GM12865 (cell line): ENCODE results near the gene RASAL1.

ENCODE experiments used
- DNase-seq: peaks from one replicate; pipeline ENCODE4 v3.0.0; 2010; ENCODE audit warnings: low read depth
- H3K4me3 ChIP-seq: 2 replicates; pipeline ENCODE4 v1.5.1; 2011; ENCODE audit warnings: mild to moderate bottlenecking, low read depth, low read length, control low read depth
- CTCF ChIP-seq: IDR thresholded peaks from 2 replicates; pipeline ENCODE4 v1.5.1; 2011; ENCODE audit warnings: low read length, control low read depth, low read depth, inconsistent platforms; ENCODE audit not compliant: insufficient read depth; ENCODE audit errors: missing control alignments

The RASAL1 gene

DNA sequence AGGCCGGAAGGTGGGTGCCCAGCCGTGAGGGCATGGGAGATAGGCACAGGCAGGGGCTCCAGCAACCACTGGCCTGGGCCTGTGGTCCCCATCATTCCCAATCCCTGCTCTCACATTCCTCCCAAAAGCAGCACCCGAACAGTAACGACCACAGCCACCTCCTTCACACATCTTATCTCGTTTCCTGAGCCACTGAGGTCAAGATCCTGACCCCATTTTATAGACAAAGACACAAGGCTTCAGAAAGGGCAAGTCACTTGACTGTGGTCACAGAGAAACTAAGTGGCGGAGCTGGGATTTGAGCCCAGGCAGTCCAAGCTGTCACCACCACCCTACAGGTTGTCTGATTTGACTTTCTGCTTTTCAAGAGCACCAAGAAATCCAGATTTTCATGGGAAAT, 40.2 kb downstream of the RASAL1 start:
- no peak overlapping the region for H3K4me3 ChIP-seq
- no peak for TF ChIP-seq CTCF
- no peak for DNase-seq

GRCh38 chr12:113094738-113095137, 40.8 kb downstream of the RASAL1 start:
- DNase-seq, result no peak
- TF ChIP-seq CTCF, result no peak
- H3K4me3 ChIP-seq, result no peak overlapping the region

DNA sequence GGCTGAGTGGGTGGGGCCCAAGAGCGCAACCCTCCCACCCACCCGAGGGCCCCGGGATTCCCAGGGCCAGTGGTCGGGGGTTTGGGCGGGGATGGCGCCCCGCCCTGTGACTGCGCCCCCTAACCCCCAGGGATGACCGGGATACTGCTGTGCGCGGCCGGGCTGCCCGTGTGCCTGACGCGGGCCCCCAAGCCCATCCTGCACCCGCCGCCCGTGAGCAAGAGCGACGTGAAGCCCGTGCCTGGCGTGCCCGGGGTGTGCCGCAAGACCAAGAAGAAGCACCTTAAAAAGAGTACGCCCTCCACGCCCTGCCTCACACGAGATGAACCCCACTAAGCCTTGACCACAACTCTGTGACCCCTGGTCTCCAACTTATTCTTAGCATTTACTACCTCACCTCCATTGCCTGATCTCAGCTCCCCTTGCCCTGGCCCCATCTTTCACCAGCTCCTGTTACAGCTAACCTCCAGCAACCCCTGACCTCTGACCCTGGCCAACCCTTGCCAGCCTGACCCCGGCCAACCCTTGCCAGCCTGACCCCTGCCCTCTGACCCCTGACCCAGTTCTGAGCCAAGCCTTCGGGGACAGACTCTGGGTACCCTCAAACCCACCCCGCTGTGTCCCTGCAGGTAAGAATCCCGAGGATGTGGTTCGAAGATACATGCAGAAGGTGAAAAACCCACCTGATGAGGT, 42.0 kb downstream of the RASAL1 start:
- DNase-seq, result no peak
- no peak for TF ChIP-seq CTCF
- H3K4me3 ChIP-seq, result no peak overlapping the region

- TF ChIP-seq CTCF, result peak; percentile 32
- peak; percentile 43 for DNase-seq
- H3K4me3 ChIP-seq, result no peak overlapping the region
Observed at GRCh38 chr12:113092607-113093408, 42.8 kb downstream of the RASAL1 start.

DNA sequence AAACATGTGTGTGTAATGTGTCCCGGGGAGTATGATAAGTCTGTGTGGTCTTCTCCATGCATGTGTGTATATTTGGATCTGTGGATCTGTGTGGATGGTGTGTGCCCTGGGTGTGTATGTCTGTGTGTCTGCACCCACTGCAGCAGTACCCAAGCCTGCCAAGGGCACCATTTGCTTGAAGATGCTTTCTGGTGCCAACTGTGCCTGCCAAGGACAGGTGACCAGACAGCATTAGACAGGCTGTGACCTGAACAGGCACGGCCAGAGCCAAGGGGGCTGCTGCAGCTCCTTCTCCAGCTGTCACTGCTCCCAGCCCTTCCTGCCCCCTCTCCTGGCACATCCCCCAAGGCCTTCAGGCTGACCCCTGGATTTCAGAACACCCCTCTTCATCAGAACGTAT, 44.1 kb downstream of the RASAL1 start:
- DNase-seq, result no peak
- no peak overlapping the region for H3K4me3 ChIP-seq
- TF ChIP-seq CTCF, result no peak

DNA sequence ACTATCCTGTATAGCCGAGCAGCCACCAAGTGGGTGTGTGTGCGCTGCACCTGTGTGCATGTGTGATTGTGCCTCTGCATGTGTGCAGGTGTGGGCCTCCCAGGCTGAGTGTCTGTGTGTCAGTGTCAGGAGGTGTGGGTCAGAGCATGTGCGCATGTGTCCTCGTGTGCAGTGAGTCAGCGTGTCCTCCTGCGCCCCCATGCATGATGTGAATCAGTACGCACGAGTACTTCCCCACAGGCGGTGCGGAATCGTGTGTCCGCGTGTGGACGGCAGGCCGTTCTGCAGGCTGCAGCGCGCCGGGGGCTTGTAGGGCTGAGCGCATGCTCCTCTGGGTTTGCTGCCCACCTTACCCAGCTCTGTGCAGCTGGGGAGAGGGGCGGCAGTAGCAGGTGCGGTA, 44.8 kb downstream of the RASAL1 start:
- no peak overlapping the region for H3K4me3 ChIP-seq
- TF ChIP-seq CTCF, result no peak
- no peak for DNase-seq
